Myocyte (in vitro differentiated cells): ENCODE data around the gene BLTP1. TPM values are rescaled to one million over a fixed set of nuclear protein-coding genes. Genes with fewer than 3 reads are reported as not detected.

Experiments used
- DNase-seq: peaks from one replicate; pipeline ENCODE4 v3.0.0-alpha.2; 2012; ENCODE audit warnings: low read depth
- total RNA-seq: library from RNA; depleted of rRNA; stranded (reverse); fragments of >200 nt; gene quantifications from 2 replicates; pipeline ENCODE4 v1.2.3, GENCODE V29; 2014

BLTP1 gene
- total RNA-seq, 1 donor from 2014 or later: 61.9 TPM

GRCh38 chr4:122171323-122171722 lies 19.2 kb downstream of the BLTP1 start:
- DNase-seq: no peak

- no peak for DNase-seq
Measured at GRCh38 chr4:122172266-122172665, 20.1 kb downstream of the BLTP1 start.

- no peak for DNase-seq
Measured at GRCh38 chr4:122178961-122179360, 26.8 kb downstream of the BLTP1 start.

GRCh38 chr4:122195718-122196117 lies 43.6 kb downstream of the BLTP1 start:
- no peak for DNase-seq

Other genes with a start within 250 kb of the BLTP1 start
- gene TRPC3, start 200.3 kb upstream of the BLTP1 start, total RNA-seq: 0.21 TPM in 1 of 2 replicates, not detected in the other
- not detected in 2 replicates for gene ADAD1, start 226.7 kb downstream of the BLTP1 start, total RNA-seq